ENCODE data around the gene STON1. TPM values are rescaled to one million over a fixed set of nuclear protein-coding genes. Genes with fewer than 3 reads are reported as not detected.

STON1 gene
- total RNA-seq, 1 donor from 2014 or later, result 1.8 TPM

DNA sequence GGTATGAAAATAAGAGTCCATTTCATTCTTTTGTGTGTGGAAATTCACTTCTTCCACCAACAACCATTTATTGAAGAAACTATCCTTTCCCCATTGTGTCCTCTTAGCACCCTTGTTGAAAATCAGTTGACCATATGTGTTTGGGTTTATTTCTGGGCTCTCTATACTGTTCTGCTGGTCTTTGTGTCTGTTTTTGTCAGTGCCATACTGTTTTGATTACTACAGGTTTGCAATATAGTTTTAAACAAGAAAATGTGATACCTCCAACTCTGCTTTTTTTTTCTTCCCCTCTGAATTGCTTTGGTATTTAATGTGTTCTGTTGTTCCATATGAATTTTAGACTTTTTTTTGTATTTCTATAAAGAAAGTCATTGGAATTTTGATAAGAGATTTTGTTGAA is 96.1 kb downstream of the STON1 start:
- peaks cover 3% of the 10 kb centered on the region for H3K27me3 Mint-ChIP-seq
- TF ChIP-seq, protein P1, sequence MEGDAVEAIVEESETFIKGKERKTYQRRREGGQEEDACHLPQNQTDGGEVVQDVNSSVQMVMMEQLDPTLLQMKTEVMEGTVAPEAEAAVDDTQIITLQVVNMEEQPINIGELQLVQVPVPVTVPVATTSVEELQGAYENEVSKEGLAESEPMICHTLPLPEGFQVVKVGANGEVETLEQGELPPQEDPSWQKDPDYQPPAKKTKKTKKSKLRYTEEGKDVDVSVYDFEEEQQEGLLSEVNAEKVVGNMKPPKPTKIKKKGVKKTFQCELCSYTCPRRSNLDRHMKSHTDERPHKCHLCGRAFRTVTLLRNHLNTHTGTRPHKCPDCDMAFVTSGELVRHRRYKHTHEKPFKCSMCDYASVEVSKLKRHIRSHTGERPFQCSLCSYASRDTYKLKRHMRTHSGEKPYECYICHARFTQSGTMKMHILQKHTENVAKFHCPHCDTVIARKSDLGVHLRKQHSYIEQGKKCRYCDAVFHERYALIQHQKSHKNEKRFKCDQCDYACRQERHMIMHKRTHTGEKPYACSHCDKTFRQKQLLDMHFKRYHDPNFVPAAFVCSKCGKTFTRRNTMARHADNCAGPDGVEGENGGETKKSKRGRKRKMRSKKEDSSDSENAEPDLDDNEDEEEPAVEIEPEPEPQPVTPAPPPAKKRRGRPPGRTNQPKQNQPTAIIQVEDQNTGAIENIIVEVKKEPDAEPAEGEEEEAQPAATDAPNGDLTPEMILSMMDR (IDR thresholded peaks at IDR 0.05), result no peak
- no peak for DNase-seq
- ChIA-PET CTCF (no interaction called here), POLR2A (no interaction called here)
- intact Hi-C loops (cut with micrococcal nuclease), result no loop called here
- H3K4me3 Mint-ChIP-seq, result no peak overlapping the region
- H3K27ac Mint-ChIP-seq, result no peak overlapping the region
- ATAC-seq (ENCODE audit: low read depth), result no peak
- H3K9me3 Mint-ChIP-seq, result peaks cover 6% of the 10 kb centered on the region
- H3K4me1 Mint-ChIP-seq, result no peaks in the 10 kb centered on the region
- no peaks in the 10 kb centered on the region for H3K36me3 Mint-ChIP-seq (ENCODE audit: low read depth)

DNA sequence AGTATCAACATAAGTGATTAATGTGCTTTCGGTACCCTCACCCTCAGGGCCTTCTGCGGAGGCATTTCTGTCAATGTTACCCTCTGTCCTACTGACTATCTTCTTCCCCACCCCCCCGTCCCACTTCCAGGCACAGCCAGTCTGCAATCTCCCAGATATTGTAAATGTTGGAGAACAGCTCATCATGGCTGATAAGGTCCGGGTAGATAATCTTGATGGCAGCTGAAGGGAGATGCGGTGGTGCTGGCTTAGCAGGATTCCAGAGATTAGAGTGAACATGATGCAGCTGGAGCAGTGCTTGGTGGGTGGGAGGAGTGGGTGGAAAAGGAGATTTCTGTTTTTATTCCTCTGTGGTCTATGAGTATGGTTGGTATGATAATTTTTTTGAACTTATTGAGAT is 103.2 kb downstream of the STON1 start:
- TF ChIP-seq, protein P1 (IDR thresholded peaks at IDR 0.05), result no peak
- Mint-ChIP-seq H3K4me3 (no peak overlapping the region), H3K27ac (no peak overlapping the region), H3K36me3 (ENCODE audit: low read depth) (no peaks in the 10 kb centered on the region), H3K9me3 (peaks cover 3% of the 10 kb centered on the region), H3K27me3 (peaks cover 24% of the 10 kb centered on the region), H3K4me1 (no peaks in the 10 kb centered on the region)
- no peak for ATAC-seq (ENCODE audit: low read depth)
- intact Hi-C loops (cut with micrococcal nuclease), result no loop called here
- ChIA-PET POLR2A (no interaction called here), CTCF (no interaction called here)
- no peak for DNase-seq

DNA sequence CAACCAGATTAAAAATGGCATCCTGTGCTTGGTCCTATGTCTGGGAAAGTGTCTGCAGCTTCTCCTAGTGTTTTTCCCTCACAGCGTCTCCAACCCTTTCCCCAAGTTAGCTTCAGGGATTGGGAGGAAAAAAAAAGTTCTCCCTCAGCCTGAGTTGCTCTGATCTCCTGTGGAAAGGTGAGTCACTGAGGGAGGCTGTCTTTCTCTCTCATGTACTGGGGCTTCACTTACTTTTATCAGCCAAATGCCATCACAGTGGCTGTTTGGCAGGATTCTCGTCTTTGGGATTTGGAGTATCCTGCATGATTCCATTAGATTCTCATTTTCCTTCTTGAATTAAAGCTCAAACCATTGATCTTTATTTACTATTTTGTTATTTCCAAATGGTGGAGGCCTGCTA is 105.8 kb downstream of the STON1 start:
- no peak for DNase-seq
- H3K9me3 Mint-ChIP-seq, result peaks cover 3% of the 10 kb centered on the region
- no peak overlapping the region for H3K27ac Mint-ChIP-seq
- no peak for ATAC-seq (ENCODE audit: low read depth)
- H3K4me3 Mint-ChIP-seq, result no peak overlapping the region
- ChIA-PET POLR2A (no interaction called here), CTCF (no interaction called here)
- H3K36me3 Mint-ChIP-seq (ENCODE audit: low read depth), result no peaks in the 10 kb centered on the region
- H3K27me3 Mint-ChIP-seq, result peaks cover 21% of the 10 kb centered on the region
- TF ChIP-seq, protein P1 (IDR thresholded peaks at IDR 0.05), result no peak
- intact Hi-C loops (cut with micrococcal nuclease), result no loop called here
- H3K4me1 Mint-ChIP-seq, result no peaks in the 10 kb centered on the region

DNA sequence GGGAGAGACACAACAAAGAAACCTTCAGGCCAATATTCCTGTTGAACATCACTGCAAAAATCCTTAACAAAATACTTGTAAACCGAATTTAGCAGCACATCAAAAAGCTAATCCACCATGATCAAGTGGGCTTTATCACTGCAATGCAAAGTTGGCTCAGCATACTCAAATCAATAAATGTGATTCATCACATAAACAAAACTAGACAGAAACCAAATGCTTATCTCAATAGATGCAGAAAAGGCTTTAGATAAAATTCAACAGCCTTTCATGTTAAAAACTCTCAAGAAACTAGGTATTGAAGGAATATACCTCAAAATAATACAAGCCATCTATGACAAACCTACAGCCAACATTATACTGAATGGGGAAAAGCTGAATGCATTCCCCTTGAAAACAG is 108.3 kb downstream of the STON1 start:
- no peaks in the 10 kb centered on the region for H3K36me3 Mint-ChIP-seq (ENCODE audit: low read depth)
- POLR2A ChIA-PET, result no interaction called here
- ATAC-seq (ENCODE audit: low read depth), result no peak
- H3K9me3 Mint-ChIP-seq, result peaks cover 3% of the 10 kb centered on the region
- TF ChIP-seq, protein P1 (IDR thresholded peaks at IDR 0.05), result no peak
- CTCF ChIA-PET, result no interaction called here
- no peak overlapping the region for H3K4me3 Mint-ChIP-seq
- no peak overlapping the region for H3K27ac Mint-ChIP-seq
- H3K4me1 Mint-ChIP-seq, result no peaks in the 10 kb centered on the region
- intact Hi-C loops (cut with micrococcal nuclease), result no loop called here
- peaks cover 14% of the 10 kb centered on the region for H3K27me3 Mint-ChIP-seq
- DNase-seq, result no peak

Other genes starting within 250 kb of the STON1 start
- 35.0 and 36.0 TPM in 2 replicates for gene FOXN2, start 215.5 kb upstream of the STON1 start, total RNA-seq
- 29.3 and 39.2 TPM in 2 replicates for gene PPP1R21, start 89.4 kb upstream of the STON1 start, total RNA-seq
- not detected in 2 replicates for gene GTF2A1L, start 87.7 kb downstream of the STON1 start, total RNA-seq
- gene LHCGR, start 225.6 kb downstream of the STON1 start, total RNA-seq, result not detected in 2 replicates

All from activated B cell treated with CpG ODN at 0.5 μM for 24 hours (primary cell).